HL-60 (cell line): ENCODE data around the gene SMPDL3B.
A peak's percentile ranks its signal among the peaks of the same experiment; 100 is the strongest.

ENCODE experiments used
- DNase-seq, 2 experiments: peaks; one replicate each; pipeline ENCODE4 v3.0.0-alpha.2; 2010 to 2020; ENCODE audit warnings: low read depth in 1 of 2, low spot score in 1 of 2
- H3K27ac ChIP-seq: fragments of 250-450 bp; sonication (Bioruptor Pico); replicated peaks from 2 replicates; pipeline ENCODE4 v1.5.1; 2020; ENCODE audit warnings: mild to moderate bottlenecking, moderate library complexity
- H3K27me3 ChIP-seq: fragments of 250-450 bp; sonication (Bioruptor Pico); 2 replicates; pipeline ENCODE4 v1.5.1; 2021; ENCODE audit warnings: mild to moderate bottlenecking, moderate library complexity; ENCODE audit not compliant: insufficient read depth, poor library complexity, severe bottlenecking
- H3K4me3 ChIP-seq: replicated peaks from 2 replicates; pipeline ENCODE4 v1.5.1; 2011; ENCODE audit warnings: mild to moderate bottlenecking, control low read depth, low read length; ENCODE audit not compliant: insufficient read depth
- GABPA ChIP-seq: IDR thresholded peaks from 2 replicates; pipeline ENCODE4 v1.6.1; 2012; ENCODE audit warnings: low read depth
- POLR2AphosphoS5 ChIP-seq: IDR thresholded peaks from 2 replicates; pipeline ENCODE4 v1.6.1; 2012; ENCODE audit warnings: low read depth
- REST ChIP-seq: IDR thresholded peaks from 2 replicates; pipeline ENCODE4 v1.6.1; 2012; ENCODE audit warnings: low read depth; ENCODE audit not compliant: insufficient replicate concordance
- SPI1 ChIP-seq: IDR thresholded peaks from 2 replicates; pipeline ENCODE4 v1.6.1; 2012; ENCODE audit warnings: low read depth, mild to moderate bottlenecking, borderline replicate concordance
- TF ChIP-seq, protein P1 (sequence below): IDR thresholded peaks from one replicate; pipeline ENCODE4 v1.5.1; 2011; ENCODE audit warnings: low read length, control low read depth, inconsistent platforms; ENCODE audit not compliant: insufficient read depth

Gene SMPDL3B

DNA sequence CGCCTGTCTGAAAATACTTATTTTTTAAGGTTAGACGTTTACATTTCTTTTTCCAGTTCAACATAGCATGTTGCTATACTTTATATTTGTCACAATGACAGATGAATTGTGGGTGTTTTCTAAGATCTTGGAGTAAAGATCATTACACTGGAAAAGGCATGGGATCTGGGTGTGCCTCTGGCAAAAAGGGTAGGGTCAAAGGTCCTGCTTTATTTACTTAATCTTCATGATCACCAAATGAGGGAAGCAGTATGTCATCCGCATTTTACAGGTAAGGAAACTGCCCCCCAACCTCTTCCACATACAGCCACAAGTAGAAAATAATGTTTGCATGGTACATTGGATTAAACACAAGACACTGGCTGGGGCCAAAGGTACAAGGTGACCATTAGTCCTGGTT, 12.5 kb upstream of the SMPDL3B start:
- no peak for DNase-seq
- Histone ChIP-seq H3K4me3 (no peak overlapping the region), H3K27me3 (no peaks in the 10 kb centered on the region), H3K27ac (no peak overlapping the region)
- no peak for TF ChIP-seq GABPA
- TF ChIP-seq REST: no peak
- no peak for TF ChIP-seq POLR2AphosphoS5
- no peak for TF ChIP-seq SPI1
- TF ChIP-seq, protein P1, sequence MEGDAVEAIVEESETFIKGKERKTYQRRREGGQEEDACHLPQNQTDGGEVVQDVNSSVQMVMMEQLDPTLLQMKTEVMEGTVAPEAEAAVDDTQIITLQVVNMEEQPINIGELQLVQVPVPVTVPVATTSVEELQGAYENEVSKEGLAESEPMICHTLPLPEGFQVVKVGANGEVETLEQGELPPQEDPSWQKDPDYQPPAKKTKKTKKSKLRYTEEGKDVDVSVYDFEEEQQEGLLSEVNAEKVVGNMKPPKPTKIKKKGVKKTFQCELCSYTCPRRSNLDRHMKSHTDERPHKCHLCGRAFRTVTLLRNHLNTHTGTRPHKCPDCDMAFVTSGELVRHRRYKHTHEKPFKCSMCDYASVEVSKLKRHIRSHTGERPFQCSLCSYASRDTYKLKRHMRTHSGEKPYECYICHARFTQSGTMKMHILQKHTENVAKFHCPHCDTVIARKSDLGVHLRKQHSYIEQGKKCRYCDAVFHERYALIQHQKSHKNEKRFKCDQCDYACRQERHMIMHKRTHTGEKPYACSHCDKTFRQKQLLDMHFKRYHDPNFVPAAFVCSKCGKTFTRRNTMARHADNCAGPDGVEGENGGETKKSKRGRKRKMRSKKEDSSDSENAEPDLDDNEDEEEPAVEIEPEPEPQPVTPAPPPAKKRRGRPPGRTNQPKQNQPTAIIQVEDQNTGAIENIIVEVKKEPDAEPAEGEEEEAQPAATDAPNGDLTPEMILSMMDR: no peak

GRCh38 chr1:27928216-27928954, 6.4 kb upstream of the SMPDL3B start:
- H3K27me3 ChIP-seq: no peaks in the 10 kb centered on the region
- no peak overlapping the region for H3K4me3 ChIP-seq
- no peak overlapping the region for H3K27ac ChIP-seq
- DNase-seq: no peak
- TF ChIP-seq SPI1: no peak
- no peak for TF ChIP-seq GABPA
- no peak for TF ChIP-seq REST
- TF ChIP-seq, protein P1: no peak
- TF ChIP-seq POLR2AphosphoS5: no peak

DNA sequence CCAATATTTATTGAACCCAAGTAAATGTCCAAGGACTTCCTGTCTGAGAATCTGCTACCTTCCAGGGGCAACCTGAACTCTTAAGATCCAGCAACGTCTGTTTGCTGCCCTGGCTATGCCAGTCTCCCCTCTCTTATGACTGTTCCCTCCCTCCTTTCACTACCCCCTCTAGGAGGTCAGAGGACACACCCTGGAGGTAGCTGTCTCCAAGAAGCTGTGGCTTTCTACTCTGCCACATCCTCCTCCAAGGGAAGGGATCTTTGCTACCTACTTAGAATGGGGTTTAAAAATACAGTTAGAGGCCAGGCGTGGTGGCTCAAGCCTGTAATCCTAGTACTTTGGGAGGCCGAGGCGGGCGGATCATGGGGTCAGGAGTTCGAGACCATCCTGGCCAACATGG, 3.6 kb upstream of the SMPDL3B start:
- TF ChIP-seq, protein P1: no peak
- TF ChIP-seq REST: no peak
- no peak for TF ChIP-seq SPI1
- no peak for TF ChIP-seq POLR2AphosphoS5
- TF ChIP-seq GABPA: no peak
- no peaks in the 10 kb centered on the region for H3K27me3 ChIP-seq
- H3K4me3 ChIP-seq: no peak overlapping the region
- DNase-seq: peak in 1 of 2 experiments; percentile 22
- peak overlapping the region; percentile 70 for H3K27ac ChIP-seq
